Stimulated activated CD4-positive, alpha-beta T cell treated with anti-CD3 and anti-CD28 coated beads, TNF-alpha, amount 100 ng/mL, for 48 hours (primary cell): ENCODE measurements around the gene CNTNAP5.
"Not testable (repeated sequence)": the region's sequence is repeated elsewhere in the genome, so short reads cannot be mapped to it uniquely, and the experiment has no call there.

ENCODE experiments used
- DNase-seq, 3 donors: peaks; one replicate each; pipeline ENCODE4 v3.0.0-alpha.2; 2020; ENCODE audit warnings: low read depth in 3 of 3

The CNTNAP5 gene

GRCh38 chr2:124320051-124320688 is 295.1 kb downstream of the CNTNAP5 start:
- no peak for DNase-seq

- DNase-seq = no peak
Measured at GRCh38 chr2:124323321-124323720, 298.2 kb downstream of the CNTNAP5 start.

GRCh38 chr2:124325667-124326440 is 300.8 kb downstream of the CNTNAP5 start:
- no peak for DNase-seq

GRCh38 chr2:124327303-124327702 is 302.2 kb downstream of the CNTNAP5 start:
- DNase-seq = no peak

GRCh38 chr2:124328397-124328796 is 303.3 kb downstream of the CNTNAP5 start:
- DNase-seq = no peak

- no peak for DNase-seq
Measured at GRCh38 chr2:124333784-124334183, 308.7 kb downstream of the CNTNAP5 start.

- DNase-seq = no peak
Measured at GRCh38 chr2:124335058-124335457, 310.0 kb downstream of the CNTNAP5 start.

- DNase-seq = no peak
Measured at GRCh38 chr2:124339709-124340108, 314.6 kb downstream of the CNTNAP5 start.

GRCh38 chr2:124343827-124344498 is 318.9 kb downstream of the CNTNAP5 start:
- DNase-seq = no peak

GRCh38 chr2:124347209-124347608 is 322.1 kb downstream of the CNTNAP5 start:
- no peak for DNase-seq

GRCh38 chr2:124353656-124354055 is 328.6 kb downstream of the CNTNAP5 start:
- no peak for DNase-seq

- no peak for DNase-seq
Measured at GRCh38 chr2:124354466-124354865, 329.4 kb downstream of the CNTNAP5 start.

- DNase-seq = not testable (repeated sequence)
Measured at GRCh38 chr2:124361966-124362365, 336.9 kb downstream of the CNTNAP5 start.

GRCh38 chr2:124369181-124369580 is 344.1 kb downstream of the CNTNAP5 start:
- no peak for DNase-seq

GRCh38 chr2:124380221-124380749 is 355.2 kb downstream of the CNTNAP5 start:
- DNase-seq = no peak

GRCh38 chr2:124382067-124382618 is 357.1 kb downstream of the CNTNAP5 start:
- DNase-seq = no peak

- no peak for DNase-seq
Measured at GRCh38 chr2:124395961-124396360, 370.9 kb downstream of the CNTNAP5 start.

GRCh38 chr2:124402274-124402673 is 377.2 kb downstream of the CNTNAP5 start:
- DNase-seq = no peak

GRCh38 chr2:124407836-124408534 is 382.9 kb downstream of the CNTNAP5 start:
- not testable (repeated sequence) for DNase-seq

GRCh38 chr2:124424074-124424473 is 399.0 kb downstream of the CNTNAP5 start:
- DNase-seq = no peak

- no peak for DNase-seq
Measured at GRCh38 chr2:124426122-124426521, 401.0 kb downstream of the CNTNAP5 start.

- no peak for DNase-seq
Measured at GRCh38 chr2:124426625-124427024, 401.5 kb downstream of the CNTNAP5 start.
